Osteoblast (primary cell): ENCODE data around the gene RANBP17. TPM values are rescaled to one million over a fixed set of nuclear protein-coding genes. Genes with fewer than 3 reads are reported as not detected.
"Not testable (repeated sequence)": the region's sequence is repeated elsewhere in the genome, so short reads cannot be mapped to it uniquely, and the experiment has no call there.

Experiments
- DNase-seq: peaks from one replicate; pipeline ENCODE4 v3.0.0; 2011; ENCODE audit warnings: low spot score, mixed read lengths; ENCODE audit not compliant: insufficient read length; ENCODE audit errors: missing footprints
- H2AFZ ChIP-seq: 2 replicates; pipeline ENCODE4 v1.6.0; 2011; ENCODE audit warnings: mild to moderate bottlenecking, low read length
- H3K27ac ChIP-seq: 2 replicates; pipeline ENCODE4 v1.5.1; 2011; ENCODE audit warnings: mild to moderate bottlenecking, low read depth, low read length, moderate library complexity
- H3K27me3 ChIP-seq: 2 replicates; pipeline ENCODE4 v1.6.0; 2012; ENCODE audit warnings: mild to moderate bottlenecking, control low read depth, inconsistent platforms, low read length, moderate library complexity; ENCODE audit not compliant: insufficient read depth
- H3K36me3 ChIP-seq: 2 replicates; pipeline ENCODE4 v1.5.1; 2011; ENCODE audit warnings: mild to moderate bottlenecking, low read length, control low read depth, moderate library complexity; ENCODE audit not compliant: insufficient read depth
- H3K4me1 ChIP-seq: 2 replicates; pipeline ENCODE4 v1.5.1; 2011; ENCODE audit warnings: mild to moderate bottlenecking, low read length, control low read depth, moderate library complexity; ENCODE audit not compliant: insufficient read depth
- H3K4me2 ChIP-seq: 2 replicates; pipeline ENCODE4 v1.6.0; 2011; ENCODE audit warnings: mild to moderate bottlenecking, low read length; ENCODE audit not compliant: insufficient read depth
- H3K4me3 ChIP-seq: fragments of 200-600 bp; sonication (generic); 3 replicates; pipeline ENCODE4 v1.5.1; 2012; ENCODE audit warnings: mild to moderate bottlenecking, low read length, inconsistent platforms; ENCODE audit not compliant: insufficient read depth
- H3K79me2 ChIP-seq: 2 replicates; pipeline ENCODE4 v1.6.0; 2012; ENCODE audit warnings: mild to moderate bottlenecking, low read length, control low read depth, inconsistent platforms; ENCODE audit not compliant: insufficient read depth
- H3K9me3 ChIP-seq: 2 replicates; pipeline ENCODE4 v1.5.1; 2011; ENCODE audit warnings: low read depth, low read length, control low read depth
- H4K20me1 ChIP-seq: 2 replicates; pipeline ENCODE4 v1.6.0; 2012; ENCODE audit warnings: mild to moderate bottlenecking, low read length, control low read depth; ENCODE audit not compliant: insufficient read depth
- CTCF ChIP-seq: IDR thresholded peaks from 2 replicates; pipeline ENCODE4 v1.5.1; 2011; ENCODE audit warnings: mild to moderate bottlenecking, low read depth, low read length, moderate library complexity; ENCODE audit errors: extremely low read depth
- total RNA-seq: library from RNA; depleted of rRNA; stranded (reverse); fragments of >200 nt; gene quantifications from 2 replicates; pipeline ENCODE4 v1.2.3, GENCODE V29; 2012

The RANBP17 gene
- total RNA-seq, 1 donor, result 4.0 TPM

DNA sequence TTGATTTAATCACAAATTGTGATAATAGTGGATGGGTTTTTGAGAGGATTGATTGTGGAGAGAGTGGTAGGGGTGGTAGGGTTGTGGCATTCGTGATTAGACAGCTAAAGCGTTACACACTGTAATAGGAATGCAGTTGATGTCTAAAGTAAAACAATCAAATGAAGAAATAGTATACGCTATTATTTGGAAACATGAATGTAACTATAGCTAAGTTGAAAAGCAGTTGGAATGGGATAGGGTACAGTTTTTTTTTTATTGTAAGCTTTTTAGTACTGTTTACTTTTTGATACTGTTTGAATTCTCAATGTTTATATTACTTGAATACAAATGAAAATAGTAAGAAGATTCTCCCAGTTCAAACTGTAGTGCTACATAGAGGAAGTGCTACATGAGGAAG is 51.8 kb downstream of the RANBP17 start:
- TF ChIP-seq CTCF, result no peak
- Histone ChIP-seq H3K4me1 (no peaks in the 10 kb centered on the region), H3K27me3 (no peaks in the 10 kb centered on the region), H3K27ac (no peak overlapping the region), H3K79me2 (no peaks in the 10 kb centered on the region), H3K36me3 (no peaks in the 10 kb centered on the region), H3K4me2 (no peak overlapping the region), H4K20me1 (no peaks in the 10 kb centered on the region), H2AFZ (no peak overlapping the region), H3K9me3 (no peaks in the 10 kb centered on the region), H3K4me3 (no peak overlapping the region)
- DNase-seq, result no peak

DNA sequence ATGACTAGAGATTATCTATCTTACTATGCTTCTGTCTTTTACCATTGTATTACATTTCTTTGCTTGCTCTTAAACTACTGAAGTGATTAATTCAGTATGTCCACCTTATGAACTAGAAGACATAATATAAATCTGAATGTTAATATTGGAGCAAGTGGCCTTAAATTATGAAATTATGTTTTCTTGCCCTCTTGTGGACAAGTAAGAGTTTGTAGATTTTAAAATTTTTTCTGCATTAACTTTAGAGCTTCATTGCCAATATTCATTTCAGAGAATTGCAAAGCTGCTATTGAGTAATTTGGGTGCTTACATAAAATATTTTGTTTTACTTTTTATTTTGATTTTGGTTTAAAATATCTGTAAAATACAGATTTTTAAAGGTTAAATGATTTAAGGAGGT is 55.3 kb downstream of the RANBP17 start:
- Histone ChIP-seq H3K4me2 (no peak overlapping the region), H3K4me1 (no peaks in the 10 kb centered on the region), H3K79me2 (no peaks in the 10 kb centered on the region), H3K36me3 (no peaks in the 10 kb centered on the region), H3K4me3 (no peak overlapping the region), H2AFZ (no peak overlapping the region), H4K20me1 (no peaks in the 10 kb centered on the region), H3K9me3 (no peaks in the 10 kb centered on the region), H3K27me3 (no peaks in the 10 kb centered on the region), H3K27ac (no peak overlapping the region)
- no peak for DNase-seq
- TF ChIP-seq CTCF, result peak; percentile 42

- H3K36me3 ChIP-seq, result no peaks in the 10 kb centered on the region
- H2AFZ ChIP-seq, result no peak overlapping the region
- no peak overlapping the region for H3K4me3 ChIP-seq
- H4K20me1 ChIP-seq, result no peaks in the 10 kb centered on the region
- H3K4me2 ChIP-seq, result no peak overlapping the region
- TF ChIP-seq CTCF, result no peak
- no peak overlapping the region for H3K27ac ChIP-seq
- H3K79me2 ChIP-seq, result no peaks in the 10 kb centered on the region
- no peaks in the 10 kb centered on the region for H3K27me3 ChIP-seq
- no peaks in the 10 kb centered on the region for H3K4me1 ChIP-seq
- DNase-seq, result no peak
- H3K9me3 ChIP-seq, result no peaks in the 10 kb centered on the region
Measured at GRCh38 chr5:170920196-170920595, 58.4 kb downstream of the RANBP17 start.

DNA sequence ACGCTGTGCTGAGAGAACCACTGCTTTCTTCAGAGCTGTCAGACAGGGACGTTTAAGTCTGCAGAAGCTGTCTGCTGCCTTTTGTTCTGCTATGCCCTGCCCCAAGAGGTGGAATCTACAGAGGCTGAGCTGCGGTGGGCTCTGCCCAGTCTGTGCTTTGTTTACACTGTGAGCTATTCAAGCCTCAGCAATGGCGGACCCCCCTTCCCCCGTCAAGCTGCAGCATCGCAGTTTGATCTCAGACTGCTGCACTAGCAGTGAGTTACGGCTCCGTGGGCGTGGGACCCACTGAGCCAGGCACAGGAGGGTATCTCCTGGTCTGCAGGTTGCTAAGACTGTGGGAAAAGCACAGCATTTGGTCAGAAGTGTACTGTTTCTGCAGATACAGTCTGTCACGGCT is 60.5 kb downstream of the RANBP17 start:
- H3K4me2 ChIP-seq, H3K27ac ChIP-seq, H2AFZ ChIP-seq, H3K27me3 ChIP-seq, H3K4me1 ChIP-seq, H4K20me1 ChIP-seq, H3K9me3 ChIP-seq, H3K36me3 ChIP-seq, H3K79me2 ChIP-seq, DNase-seq, H3K4me3 ChIP-seq: not testable (repeated sequence)
